Ammon's horn (tissue), 1 donor: ENCODE measurements around the gene ACTR1B.
"Not testable (repeated sequence)": the region's sequence is repeated elsewhere in the genome, so short reads cannot be mapped to it uniquely, and the experiment has no call there.

Source experiments
- DNase-seq: peaks from one replicate; pipeline ENCODE4 v3.0.0-alpha.2; 2016; ENCODE audit warnings: low spot score

ACTR1B gene

GRCh38 chr2:97663962-97664635 lies at the start of gene ACTR1B:
ACTR1B (minus strand) TSS chr2:97664044; CDS start chr2:97663890, 154 bp downstream.
- peak; percentile 99 for DNase-seq

GRCh38 chr2:97712693-97713295 lies 49.0 kb upstream of the ACTR1B start:
- no peak for DNase-seq

- DNase-seq: not testable (repeated sequence)
Observed at GRCh38 chr2:97712175-97712574, 48.3 kb upstream of the ACTR1B start.

- no peak for DNase-seq
Observed at GRCh38 chr2:97711394-97711711, 47.5 kb upstream of the ACTR1B start.

GRCh38 chr2:97708608-97709007 lies 44.8 kb upstream of the ACTR1B start:
- no peak for DNase-seq

GRCh38 chr2:97708048-97708380 lies 44.2 kb upstream of the ACTR1B start:
- DNase-seq: no peak

- no peak for DNase-seq
Observed at GRCh38 chr2:97707362-97708047, 43.7 kb upstream of the ACTR1B start.

- DNase-seq: no peak
Observed at GRCh38 chr2:97706708-97707345, 43.0 kb upstream of the ACTR1B start.

GRCh38 chr2:97706112-97706511 lies 42.3 kb upstream of the ACTR1B start:
- no peak for DNase-seq

- no peak for DNase-seq
Observed at GRCh38 chr2:97704989-97705388, 41.1 kb upstream of the ACTR1B start.

GRCh38 chr2:97703741-97704140 lies 39.9 kb upstream of the ACTR1B start:
- no peak for DNase-seq

- no peak for DNase-seq
Observed at GRCh38 chr2:97702731-97703470, 39.1 kb upstream of the ACTR1B start.

GRCh38 chr2:97701851-97702465 lies 38.1 kb upstream of the ACTR1B start:
- no peak for DNase-seq

- no peak for DNase-seq
Observed at GRCh38 chr2:97701186-97701585, 37.3 kb upstream of the ACTR1B start.

GRCh38 chr2:97699765-97700444 lies 36.1 kb upstream of the ACTR1B start:
- peak; percentile 67 for DNase-seq

- DNase-seq: no peak
Observed at GRCh38 chr2:97698530-97698929, 34.7 kb upstream of the ACTR1B start.

- peak; percentile 93 for DNase-seq
Observed at GRCh38 chr2:97697252-97698235, 33.7 kb upstream of the ACTR1B start.

GRCh38 chr2:97695744-97696143 lies 31.9 kb upstream of the ACTR1B start:
- no peak for DNase-seq

GRCh38 chr2:97693476-97693875 lies 29.6 kb upstream of the ACTR1B start:
- DNase-seq: no peak

GRCh38 chr2:97691166-97691565 lies 27.3 kb upstream of the ACTR1B start:
- no peak for DNase-seq
